HG03469 (cell line): ENCODE measurements around the gene MKNK2.

Source experiments
- ATAC-seq: cut with Tn5 transposase; IDR thresholded peaks from one replicate; pipeline ENCODE4 v1.9.1; 2021; ENCODE audit warnings: mild to moderate bottlenecking, moderate library complexity, moderate number of reproducible peaks; ENCODE audit not compliant: unreplicated experiment

MKNK2 gene

DNA sequence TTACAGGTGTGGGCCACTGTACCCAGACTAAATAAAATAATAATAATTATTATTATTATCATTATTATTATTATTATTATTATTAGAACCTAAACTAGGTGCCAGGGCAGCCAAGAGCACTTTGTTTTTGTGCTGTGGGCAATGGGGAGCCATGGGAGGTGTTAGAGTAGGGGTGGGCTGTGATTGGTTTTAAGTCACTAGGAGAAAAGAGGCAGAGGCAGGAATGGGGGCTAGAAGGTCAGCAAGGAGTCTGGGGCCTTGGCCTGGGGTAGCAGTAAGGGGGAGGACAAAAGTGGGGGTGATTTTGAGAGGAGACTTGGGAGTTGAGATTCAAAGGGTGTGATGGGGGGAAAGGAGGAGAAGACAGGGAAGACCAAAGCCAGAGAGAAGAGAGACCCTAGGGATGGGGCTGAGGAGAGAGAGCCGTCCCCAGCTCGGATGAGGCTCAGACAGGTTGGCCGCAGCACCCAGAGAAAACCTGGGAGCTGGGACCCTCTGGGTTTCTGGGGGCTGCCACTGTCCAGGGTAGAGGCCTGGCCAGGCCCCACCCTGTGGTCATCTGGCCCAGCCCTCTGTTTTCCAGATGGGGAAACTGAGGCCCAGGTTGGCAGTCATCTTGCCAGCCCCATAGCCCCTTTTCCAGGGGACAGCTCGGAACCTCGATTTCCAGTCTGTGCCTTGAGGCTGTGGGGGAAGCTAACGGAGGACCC, 17.8 kb downstream of the MKNK2 start:
- no peak for ATAC-seq

DNA sequence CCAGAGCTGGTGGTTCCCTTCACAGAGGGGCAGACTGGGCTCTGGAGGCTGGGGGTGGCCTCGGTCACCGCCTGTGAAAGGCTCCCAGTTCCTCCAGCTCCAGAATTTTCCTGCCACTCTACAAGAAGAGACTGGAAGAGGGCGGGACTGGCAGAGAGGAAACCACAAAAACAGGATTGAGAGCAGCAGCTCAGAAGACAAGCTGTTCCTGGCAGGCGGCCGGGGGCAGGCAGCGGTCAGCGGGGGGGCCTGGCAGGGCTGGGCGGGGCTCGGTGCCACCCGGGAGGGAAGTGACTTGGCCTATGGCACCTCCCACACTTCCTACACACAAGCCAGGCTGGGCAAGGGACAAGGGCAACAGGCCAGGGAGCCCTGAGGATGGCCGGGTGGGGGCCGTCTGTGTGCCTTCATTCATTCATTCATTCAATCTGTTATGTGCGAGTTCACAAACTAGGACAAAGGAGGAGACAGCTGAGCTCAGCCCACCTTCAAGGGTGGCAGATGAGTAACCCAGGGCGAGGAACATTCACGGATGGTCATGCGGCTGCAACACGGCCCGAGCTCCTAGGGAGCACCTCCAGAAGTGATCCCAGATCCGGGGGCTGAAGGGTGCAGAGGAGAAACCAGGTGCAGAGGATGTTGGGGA, 18.6 kb downstream of the MKNK2 start:
- no peak for ATAC-seq

DNA sequence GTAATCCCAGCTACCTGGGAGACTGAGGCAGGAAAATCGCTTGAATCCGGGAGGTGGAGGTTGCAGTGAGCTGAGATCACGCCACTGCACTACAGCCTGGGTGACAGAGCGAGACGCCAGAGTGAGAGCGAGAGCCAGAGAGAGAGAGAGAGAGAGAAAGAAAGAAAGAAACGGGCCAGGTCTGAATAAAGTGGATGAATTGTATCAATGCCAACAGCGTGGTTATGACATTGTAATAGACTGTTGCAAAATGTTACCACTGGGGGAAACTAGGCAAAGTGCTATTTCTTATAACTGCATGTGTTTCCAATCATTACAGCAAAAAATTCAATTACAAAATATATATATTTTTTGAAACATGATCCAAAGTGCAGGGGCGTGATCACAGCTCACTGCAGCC, 23.7 kb downstream of the MKNK2 start:
- no peak for ATAC-seq

DNA sequence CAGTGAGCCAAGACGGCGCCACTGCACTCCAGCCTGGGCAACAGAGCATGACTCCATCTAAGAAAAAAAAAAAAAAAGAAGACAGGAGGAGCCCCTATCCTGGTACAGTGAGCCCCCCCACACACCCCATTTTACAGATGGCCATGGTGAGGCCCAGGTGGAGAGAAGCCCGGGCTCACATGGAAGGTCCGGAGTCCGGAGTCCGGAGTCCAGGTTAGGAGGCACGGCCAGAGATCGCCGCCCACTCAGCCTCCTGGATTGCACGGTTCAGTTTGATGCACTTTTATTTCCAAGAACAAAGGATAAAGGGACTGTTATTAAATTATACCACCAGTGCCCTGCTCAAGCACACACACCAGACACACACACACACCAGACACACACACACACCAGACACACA, 24.3 kb downstream of the MKNK2 start:
- ATAC-seq, result no peak

DNA sequence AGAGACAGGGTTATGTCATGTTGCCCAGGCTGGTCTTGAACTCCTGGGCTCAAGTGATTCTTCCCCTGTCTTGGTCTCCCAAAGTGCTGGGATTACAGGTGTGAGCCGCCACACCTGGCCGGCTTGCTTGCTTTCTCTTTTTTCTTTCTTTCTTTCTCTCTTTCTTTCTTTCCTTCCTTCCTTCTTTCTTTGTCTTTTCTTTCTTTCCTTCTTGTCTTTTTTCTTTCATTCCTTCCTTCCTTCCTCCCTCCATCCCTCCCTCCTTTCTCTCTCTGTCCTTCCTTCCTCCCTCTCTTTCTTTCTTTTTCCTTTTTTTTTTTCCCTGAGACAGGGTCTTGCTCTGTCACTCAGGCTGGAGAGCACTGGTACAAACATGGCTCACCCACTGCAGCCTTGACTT, 28.8 kb downstream of the MKNK2 start:
- ATAC-seq, result no peak

DNA sequence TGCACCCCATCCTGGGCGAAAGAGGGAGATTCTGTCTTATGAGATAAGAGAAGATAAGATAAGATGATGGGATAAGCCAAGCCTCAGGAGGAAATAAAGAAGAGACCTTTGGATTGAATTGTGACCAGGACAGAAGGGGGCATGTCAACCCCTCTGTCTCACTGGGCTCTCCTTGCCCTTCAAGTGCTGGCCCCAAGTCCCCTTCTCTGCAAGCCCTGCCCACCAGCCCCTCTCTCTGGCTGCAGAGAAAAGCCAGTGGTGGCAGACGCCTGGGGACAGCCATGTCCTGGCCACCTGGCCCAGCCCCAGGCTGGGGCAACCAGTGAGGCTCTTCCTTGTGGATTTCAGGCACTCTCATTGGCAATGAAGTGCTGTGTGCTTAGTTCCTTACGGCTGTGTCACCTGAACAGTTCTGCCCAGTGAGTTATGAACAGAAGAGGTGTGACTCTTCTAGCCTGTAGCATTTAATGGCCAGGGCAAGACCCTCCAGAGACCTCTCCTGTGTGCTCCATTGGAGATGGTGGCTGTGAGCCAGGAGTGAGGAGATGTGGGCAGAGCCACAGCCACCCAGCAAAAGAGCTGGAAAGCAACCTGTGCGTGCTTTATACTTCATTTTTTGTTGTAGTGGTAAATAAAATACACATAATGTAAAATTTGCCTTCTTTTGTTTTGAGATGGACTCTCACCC, 29.4 kb downstream of the MKNK2 start:
- ATAC-seq, result no peak

DNA sequence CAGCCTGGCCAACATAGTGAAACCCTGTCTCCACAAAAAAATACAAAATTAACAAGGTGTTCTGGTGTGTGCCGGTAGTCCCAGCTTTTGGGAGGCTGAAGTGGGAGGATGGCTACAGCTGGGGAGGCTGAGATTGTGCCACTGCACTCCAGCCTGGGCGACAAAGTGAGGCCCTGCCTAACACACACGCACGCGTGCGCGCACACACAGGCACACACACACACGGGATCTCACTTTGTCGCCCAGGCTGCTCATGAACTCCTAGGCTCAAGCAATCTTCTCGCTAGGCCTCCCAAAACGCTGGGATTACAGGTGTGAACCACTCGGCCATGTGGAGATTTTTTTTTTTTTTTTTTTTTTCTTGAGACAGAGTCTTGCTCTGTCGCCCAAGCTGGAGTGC, 32.3 kb downstream of the MKNK2 start:
- no peak for ATAC-seq

DNA sequence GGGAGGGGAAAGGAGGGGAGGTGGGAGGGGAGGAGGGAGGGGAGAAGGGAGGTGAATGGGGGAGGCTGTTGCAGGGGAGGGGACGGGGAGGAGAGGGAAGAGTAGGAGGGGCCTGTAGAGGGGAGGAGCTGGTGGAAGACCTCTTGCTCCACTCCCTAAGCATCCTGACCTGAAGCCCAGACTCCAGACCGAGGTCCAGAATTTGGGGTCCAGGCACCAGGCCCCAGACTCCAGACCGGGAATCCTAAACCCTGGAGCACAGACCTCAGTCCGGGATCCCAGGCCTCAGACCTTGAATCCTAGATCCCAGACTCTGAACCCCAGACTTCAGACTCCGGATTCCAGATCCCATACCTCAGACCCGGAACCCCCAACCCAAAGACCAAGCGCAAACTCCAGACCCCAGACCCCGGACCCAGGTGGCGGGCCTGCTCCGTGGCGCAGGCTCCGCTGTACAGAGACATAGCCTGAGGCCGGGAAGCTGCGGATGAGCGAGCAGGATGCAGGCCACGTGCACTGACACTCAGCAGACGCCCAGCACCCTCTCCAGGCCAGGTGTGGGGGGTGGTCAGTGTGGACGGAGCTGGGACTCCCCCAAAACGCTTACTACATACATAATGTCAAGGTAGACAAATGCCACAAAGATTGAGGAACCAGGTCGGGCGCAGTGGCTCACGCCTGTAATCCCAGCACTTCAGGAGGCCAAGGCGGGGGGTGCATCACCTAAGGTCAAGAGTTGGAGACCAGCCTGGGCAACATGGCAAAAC, 34.8 kb downstream of the MKNK2 start:
- no peak for ATAC-seq

DNA sequence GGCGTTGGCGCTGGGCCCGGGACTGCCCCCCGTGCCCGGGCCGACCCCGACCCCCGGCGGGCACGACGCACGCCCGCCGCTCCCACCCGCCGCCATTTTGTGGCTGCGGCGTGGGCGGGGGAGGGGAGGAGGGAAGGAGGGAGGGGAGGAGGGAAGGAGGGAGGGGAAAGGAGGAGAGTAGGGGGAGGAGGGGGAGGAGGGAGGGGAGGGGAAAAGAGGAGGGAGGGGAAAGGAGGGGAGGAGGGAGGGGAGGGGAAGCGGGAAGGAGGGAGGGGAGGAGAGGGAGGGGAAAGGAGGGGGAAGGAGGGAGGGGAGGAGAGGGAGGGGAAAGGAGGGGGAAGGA, 35.5 kb downstream of the MKNK2 start, which contains the start of gene BTBD2:
BTBD2 (minus strand) TSS at position 107 of the 343 bp plus-strand sequence; CDS start at position 96, 11 bp downstream.
- ATAC-seq, result no peak

DNA sequence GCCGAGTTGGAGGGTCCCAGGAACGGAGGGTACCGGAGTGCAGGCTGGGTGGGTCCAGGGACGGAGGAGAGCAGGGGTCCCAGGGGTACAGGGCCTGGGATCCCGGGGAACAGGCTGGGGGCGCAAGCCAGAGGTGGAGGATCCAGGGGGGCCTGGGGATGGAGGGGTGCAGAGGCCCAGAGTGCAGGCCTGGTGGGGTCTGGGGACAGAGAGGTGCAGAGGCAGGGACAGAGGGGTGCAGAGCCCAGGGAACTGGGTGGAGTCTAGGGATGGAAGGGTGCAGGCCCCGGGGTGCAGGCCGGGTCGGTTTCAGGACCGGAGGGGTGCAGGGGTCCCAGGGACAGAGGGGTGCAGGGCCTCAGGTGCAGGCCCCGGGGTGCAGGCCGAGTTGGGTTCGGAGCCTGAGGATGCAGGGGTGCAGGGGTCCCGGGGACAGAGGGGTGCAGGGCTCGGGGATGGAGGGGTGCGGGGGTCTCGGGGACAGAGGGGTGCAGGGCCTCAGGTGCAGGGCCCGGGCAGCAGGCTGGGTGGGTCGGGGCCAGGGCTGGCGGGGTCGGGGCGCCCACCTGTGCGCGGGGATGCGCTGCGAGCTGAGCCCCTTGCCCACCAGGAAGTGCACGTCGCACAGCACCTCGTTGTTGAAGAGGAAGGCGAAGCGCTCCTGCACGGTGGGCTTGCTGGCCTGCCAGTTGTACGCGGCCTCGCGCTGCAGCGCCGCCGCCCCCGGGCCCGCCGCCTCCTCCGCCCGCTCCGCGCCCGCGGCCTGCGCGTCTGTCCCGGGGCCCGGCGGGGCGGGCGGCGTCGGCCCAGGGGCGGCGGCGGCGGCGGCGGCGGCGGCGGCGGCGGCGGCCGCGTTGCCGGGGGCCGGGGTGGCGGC, 36.1 kb downstream of the MKNK2 start:
- ATAC-seq, result no peak

DNA sequence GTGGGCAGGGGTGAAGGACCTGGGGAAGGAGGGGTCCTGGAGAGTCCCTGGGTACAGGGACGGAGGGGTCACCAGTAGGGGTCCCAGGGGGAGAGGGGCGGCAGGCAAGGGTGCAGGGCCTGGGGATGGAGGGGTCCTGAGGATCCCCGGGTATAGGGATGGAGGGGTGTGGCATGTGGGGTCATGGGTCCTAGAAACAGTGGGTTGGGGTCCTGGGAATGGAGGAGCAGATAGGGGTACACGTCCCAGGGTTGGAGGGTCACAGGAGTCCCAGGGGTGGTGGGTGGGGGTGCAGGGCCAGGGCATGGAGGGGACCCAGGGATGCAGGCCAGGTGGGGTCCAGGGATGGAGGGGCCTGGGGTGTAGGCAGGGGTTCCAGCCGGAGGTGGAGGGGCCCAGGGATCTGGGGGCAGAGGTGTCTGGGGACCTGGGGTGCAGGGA, 36.9 kb downstream of the MKNK2 start:
- no peak for ATAC-seq

DNA sequence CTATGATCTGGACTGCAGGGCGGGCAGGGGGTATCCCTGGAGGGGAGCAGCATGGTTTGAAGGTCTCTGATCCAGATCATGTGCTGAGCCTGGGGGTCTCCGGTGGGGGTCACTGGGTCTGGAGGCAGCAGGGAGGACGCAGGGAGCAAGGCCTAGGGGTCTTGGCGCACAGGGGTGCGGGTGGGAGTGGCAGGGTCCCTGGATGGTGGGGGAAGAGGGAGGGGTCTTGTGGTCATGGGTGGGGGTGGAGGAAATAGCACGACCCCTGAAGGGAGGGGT, 37.4 kb downstream of the MKNK2 start:
- ATAC-seq, result no peak

DNA sequence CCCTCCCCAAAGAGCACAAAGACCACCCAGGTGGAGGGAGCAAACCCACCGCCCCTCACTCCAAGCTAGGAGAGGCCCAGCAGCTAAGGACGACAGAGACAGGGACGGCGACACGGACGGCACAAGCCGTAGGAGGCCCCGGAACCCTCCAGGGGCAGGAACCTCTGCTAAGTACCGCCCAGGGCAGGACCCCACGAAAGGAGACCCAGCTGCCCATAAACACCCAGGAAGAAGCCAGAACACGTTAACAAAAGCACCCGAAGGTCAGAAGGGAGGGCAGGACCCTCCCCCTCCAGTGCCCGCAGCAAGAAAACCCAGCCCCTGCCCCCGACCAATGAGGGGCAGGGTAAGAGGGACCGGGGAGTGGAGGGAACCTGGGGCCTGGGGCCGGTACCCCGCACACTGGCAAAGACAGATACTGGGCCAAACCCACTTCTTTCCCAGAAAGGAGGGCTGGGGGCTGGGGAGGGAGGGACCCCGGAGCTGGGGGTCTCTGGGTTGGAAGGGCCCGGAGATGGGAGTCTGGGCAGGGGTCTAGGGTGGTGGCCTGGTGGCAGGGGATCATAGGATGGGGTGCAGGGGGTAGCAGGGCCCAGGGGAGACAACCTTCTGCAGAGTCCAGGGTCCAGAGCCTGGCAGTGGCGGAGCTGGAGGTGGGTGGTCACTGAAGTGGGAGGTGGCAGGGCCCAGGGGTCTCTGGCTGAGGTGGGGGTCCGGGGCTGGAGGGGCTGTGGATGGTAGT, 37.9 kb downstream of the MKNK2 start:
- no peak for ATAC-seq

DNA sequence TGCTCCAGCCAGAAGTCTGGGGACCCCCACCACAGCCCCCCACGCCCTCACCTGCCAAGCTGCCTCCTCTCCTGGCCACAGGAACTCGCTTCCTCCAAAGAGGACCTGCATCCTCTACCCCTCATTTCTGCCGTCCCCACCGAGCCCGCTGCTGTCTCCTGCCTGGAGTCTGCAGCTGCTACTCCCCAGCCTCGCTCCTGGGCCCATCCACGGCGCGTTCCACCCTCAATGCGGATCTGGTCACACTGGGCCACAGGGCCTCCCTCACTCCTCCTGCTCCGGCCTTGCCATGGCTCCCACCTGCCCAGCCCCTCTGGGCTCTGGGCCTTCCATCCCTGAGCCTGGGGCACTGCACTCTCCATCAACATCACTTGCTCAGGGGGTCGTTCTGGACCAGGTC, 39.9 kb downstream of the MKNK2 start:
- ATAC-seq, result no peak

DNA sequence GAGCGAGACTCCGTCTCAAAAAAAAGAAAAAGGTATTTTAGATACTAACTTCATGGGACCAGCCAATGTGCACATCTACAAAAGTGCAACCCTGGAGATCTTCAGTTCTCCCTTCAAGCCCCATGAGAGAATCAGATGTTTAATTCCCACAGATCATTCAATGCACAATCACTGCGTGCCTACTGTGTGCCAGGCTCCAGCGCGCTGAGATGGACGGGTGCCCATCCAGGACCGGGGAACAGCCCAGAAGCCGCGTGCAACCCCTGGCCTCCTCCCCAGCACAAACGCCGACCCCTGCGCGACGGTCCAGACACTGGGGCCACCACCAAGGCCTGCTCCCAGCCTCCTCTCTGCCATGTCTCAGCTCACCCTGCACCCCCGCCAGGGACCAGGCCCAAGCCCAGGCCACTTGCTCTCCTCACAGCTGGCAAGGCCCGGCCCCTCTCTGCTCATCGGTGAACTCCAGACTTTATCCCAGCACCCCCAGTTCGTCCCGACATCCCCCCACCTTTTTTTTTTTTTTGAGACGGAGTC, 40.8 kb downstream of the MKNK2 start:
- ATAC-seq, result no peak

DNA sequence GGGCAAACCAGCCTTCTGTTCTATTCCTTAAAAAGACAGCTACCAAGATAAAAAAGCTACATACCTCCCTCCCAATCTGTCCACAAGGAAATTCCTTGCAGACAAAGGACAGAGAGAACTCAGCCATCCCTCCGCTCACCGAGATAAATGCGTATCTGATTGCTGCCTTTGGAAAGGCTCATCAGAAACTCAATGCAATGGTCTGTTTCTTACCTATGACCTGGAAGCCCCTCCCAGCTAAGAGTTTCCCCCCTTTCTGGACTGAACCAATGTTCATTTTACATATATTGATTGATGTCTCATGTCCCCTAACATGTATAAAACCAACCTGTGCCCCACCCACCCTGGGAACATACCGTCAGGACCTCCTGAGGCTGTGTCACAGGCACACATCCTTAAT, 47.2 kb downstream of the MKNK2 start:
- no peak for ATAC-seq

DNA sequence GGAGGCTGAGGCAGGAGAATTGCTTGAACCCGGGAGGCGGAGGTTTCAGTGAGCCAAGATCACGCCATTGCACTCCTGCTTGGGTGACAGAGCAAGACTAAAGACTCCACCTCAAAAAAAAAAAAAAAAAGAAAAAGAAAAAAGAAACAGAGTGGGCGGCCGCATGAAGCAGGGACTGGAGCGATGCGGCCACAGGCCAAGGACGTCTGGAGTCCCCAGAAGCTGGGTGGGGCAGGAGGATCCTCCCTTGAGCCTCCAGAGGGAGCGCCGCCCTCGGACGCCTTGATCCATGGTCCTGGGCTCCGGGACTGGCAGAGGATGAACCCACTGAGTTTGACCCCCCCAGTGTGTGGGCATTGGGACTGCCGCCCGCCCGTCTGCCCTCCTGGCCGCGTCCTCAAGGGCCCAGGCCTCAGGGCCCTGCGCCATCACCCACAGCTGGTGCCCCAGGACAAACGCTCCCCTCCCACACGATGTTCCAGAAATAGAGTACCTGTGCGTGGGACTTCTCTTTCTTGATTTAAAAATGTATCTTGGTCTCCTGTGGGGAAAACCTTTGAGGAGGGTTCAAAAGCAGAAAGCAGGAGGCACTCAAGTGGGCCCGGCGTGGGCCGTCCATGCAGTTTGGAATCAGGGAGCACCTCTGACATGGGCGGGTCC, 51.1 kb downstream of the MKNK2 start:
- ATAC-seq, result no peak

DNA sequence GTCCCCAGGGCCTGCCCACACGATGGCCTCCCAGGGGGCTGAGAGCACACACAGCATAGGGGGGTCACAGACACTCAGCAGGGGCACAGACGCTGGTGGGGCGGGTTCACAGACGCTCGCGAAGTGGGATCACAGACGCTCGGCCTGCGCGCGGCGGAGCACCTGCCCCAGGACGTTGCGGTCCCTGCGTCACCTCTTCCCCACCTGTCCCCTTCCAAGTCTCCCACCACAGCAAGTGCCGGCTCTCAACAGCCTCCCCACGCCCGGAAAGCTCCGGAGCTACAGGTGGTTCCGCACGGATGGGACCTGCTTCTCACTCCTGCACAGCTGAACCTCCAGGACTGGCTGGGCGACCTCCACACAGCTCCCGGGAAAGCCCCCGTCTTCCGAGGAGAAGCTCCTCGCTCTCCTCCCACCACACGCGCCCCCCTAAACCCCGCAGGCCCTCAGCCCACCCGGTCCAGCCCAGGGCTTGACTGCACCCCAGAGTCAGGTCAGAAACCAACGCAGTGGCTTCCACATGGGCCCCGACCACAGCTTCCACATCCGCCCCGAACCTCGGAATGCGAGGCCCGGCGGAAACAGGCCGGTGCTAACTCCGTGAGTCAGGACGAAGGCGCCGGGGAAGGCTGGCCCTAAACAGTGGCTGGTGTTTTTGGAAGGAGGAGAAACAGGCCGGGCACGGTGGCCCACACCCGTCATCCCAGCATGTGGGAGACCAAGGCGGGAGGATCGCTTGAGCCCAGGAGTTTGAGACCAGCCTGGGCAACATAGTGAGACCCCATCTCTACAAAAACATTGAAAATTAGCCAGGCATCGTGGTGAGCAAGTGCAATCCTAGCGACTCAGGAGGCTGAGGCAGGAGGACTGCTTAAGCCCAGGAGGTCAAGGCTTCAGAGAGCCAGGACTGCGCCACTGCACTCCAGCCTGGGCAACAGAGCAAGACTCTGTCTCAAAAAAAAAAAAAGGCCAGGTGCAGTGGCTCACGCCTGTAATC, 52.0 kb downstream of the MKNK2 start:
- no peak for ATAC-seq
